ENCODE measurements around the gene MAGED2.

DNA sequence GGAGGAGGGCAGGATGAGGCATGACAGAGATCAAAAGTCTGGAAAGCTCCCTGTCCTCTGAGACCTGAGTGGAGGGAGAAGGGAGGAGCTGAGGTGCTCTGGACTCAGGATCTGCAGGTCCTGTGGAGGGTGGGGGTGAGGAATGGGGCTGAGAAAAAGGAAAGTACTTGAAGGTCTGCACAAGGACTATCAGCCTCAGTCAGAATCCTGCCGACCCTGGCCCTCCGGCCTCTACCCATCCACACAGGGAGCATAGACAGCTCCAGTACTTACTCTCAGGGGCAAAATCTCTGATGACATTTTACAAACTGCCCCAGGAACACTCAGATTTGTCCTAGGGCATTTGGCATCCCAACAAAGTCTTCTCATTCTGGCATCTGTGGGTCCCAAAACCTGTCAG is 8.5 kb upstream of the MAGED2 start:
- TF ChIP-seq POLR2A (IDR thresholded peaks at IDR 0.05; ENCODE audit: low read depth, low read length): no peak
- no peak for TF ChIP-seq TAF1 (IDR thresholded peaks at IDR 0.05; ENCODE audit: borderline replicate concordance, low read depth, low read length)
- no peak for TF ChIP-seq POLR2AphosphoS5 (IDR thresholded peaks at IDR 0.05; ENCODE audit: low read depth, low read length)
